ENCODE data around the gene PODXL2.
"Not testable (repeated sequence)": the region's sequence is repeated elsewhere in the genome, so short reads cannot be mapped to it uniquely, and the experiment has no call there.

Gene PODXL2

GRCh38 chr3:127605547-127605946, 23.4 kb upstream of the PODXL2 start:
- not testable (repeated sequence) for DNase-seq

DNA sequence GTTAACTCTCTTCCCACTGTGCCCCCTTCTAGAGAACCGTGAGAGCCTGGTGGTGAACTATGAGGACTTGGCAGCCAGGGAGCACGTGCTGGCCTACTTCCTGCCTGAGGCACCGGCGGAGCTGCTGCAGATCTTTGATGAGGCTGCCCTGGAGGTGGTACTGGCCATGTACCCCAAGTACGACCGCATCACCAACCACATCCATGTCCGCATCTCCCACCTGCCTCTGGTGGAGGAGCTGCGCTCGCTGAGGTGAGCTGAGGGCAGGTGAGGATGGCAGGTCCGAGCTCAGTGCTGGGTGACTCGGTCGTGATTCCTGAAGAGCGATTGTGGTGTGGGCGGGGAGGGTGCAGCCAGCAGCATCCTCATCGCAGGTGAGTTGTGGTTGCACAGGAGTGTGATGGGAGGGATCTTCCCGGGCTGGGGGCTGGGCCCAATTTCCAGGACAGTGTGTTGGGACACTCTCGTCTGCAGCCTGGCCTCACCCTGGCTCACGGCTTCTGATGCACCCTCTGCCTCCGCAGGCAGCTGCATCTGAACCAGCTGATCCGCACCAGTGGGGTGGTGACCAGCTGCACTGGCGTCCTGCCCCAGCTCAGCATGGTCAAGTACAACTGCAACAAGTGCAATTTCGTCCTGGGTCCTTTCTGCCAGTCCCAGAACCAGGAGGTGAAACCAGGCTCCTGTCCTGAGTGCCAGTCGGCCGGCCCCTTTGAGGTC, 22.7 kb upstream of the PODXL2 start:
- no peak for DNase-seq

DNA sequence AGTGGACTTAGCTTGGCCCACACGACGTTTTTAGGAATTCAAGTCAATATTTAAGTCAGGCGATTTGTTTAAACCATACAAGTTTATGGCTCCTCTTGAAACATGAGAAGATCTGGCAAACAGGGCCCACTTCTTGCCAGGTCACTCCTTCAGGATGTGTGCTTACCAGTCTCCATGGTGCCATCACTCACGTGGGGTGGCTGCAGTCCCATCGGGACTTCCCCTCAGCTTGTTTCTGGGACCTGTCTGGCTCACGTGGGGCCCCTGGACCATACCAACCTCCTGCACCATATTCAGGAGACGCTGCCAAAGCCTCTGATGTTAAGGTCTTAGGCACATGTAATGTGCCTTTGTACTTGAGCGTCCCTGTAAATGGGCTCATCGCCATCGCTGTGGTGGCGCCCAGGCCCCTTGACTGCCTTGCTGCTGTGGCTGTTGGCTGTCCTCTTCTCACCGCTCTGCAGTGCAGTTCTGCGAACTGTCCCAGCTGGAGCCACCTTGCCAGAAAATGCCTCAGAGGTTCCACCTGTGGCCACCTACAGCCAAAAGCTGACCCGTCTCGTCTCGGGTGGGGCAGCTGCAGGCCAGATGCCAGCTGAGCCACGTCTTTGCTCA, 21.9 kb upstream of the PODXL2 start:
- DNase-seq, result no peak

- no peak for DNase-seq
Measured at GRCh38 chr3:127607675-127608361, 21.2 kb upstream of the PODXL2 start.

- DNase-seq, result no peak
Measured at GRCh38 chr3:127608362-127608718, 20.6 kb upstream of the PODXL2 start.

GRCh38 chr3:127610105-127610504, 18.9 kb upstream of the PODXL2 start:
- DNase-seq, result no peak

DNA sequence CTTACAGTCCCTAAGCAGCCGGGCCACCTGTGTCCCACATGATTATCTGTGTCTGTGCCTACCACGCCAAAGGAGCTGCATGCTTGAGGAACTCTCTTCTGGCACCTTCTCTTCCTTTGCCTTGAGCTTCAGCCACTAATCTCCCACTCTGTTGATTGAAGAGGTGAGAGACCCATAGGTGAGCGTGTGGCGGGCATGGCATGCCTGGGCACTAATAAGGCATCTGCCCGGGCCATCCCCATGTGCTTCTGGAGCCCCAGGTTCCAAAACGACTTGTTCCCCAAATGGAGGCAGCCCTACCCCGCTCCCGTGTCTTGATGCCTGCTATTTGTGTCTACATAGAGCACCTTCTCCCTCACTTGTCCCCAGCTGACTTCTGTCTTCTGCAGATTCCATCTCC, 17.7 kb upstream of the PODXL2 start:
- DNase-seq, result no peak

DNA sequence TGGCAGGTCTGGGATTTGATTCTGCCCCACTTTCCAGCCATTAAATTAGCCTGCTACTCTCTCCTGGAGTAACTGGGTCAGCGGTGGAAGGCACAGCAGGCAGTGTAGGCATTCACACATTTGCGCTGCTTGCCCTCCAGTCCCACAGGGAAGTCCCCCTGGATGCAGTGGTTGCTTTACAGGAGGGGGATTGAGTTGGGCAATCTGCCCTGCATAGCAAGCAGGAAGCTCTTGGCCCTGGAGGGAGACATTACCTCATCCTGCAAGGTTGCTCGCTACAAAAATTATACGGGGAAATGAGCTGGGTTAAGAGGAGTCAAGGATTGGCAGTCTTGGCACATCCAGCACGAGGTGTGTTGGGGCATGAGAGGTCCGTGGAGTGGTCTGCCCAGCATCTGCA, 16.0 kb upstream of the PODXL2 start:
- no peak for DNase-seq

- no peak for DNase-seq
Measured at GRCh38 chr3:127613406-127613805, 15.6 kb upstream of the PODXL2 start.

GRCh38 chr3:127614928-127615589, 13.9 kb upstream of the PODXL2 start:
- DNase-seq, result no peak

DNA sequence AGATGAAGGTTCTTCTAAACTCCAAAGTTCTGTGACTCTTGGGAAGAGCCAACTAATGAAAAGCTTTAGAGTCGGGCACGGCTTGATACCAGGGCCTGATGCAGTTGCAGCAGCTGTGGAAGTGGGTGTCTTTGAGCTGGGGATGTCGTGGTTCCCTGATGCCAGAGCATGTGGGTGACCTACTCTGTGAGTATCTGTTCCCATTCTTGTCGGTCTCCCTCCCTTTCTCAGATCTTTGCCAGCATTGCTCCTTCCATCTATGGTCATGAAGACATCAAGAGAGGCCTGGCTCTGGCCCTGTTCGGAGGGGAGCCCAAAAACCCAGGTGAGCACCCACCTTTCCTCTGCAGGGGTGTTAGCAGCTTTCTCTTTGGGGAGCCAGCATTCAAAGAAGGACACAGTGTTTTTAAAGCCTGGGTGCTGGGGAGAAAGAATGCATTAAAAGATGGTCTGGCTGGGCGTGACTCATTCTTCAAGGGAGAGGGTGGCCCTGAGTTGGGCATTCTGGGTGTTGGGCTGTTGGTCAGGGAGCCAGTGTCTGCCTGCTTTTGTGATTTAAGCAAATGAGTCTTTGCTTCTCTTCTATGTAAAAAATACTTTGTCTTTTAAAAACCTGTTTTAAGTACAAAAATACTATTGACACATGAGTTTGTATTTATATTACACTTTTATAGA, 13.2 kb upstream of the PODXL2 start:
- DNase-seq, result no peak

DNA sequence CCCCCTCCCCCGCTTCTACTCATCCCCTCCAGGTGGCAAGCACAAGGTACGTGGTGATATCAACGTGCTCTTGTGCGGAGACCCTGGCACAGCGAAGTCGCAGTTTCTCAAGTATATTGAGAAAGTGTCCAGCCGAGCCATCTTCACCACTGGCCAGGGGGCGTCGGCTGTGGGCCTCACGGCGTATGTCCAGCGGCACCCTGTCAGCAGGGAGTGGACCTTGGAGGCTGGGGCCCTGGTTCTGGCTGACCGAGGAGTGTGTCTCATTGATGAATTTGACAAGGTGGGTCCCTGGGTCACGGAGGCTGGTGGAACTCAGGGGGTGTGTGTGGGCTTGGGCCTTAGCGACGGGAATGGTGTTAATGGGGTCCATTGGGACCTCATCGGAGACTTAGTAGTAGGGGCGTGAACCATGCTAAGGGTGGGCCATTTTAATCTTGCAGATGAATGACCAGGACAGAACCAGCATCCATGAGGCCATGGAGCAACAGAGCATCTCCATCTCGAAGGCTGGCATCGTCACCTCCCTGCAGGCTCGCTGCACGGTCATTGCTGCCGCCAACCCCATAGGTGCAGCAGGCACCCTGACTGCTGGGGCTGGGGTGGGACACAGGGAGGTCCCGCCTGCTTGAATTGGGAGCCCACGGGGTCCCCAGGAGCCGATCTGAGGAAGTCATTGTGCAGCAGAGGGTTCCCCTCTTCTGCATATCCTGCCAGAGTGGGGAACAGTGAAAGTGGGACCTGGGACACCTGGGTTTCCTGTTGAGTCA, 12.0 kb upstream of the PODXL2 start:
- DNase-seq, result no peak

- no peak for DNase-seq
Measured at GRCh38 chr3:127618891-127619290, 10.1 kb upstream of the PODXL2 start.

GRCh38 chr3:127620637-127621375, 8.2 kb upstream of the PODXL2 start:
- no peak for DNase-seq

GRCh38 chr3:127622031-127622430, 7.0 kb upstream of the PODXL2 start:
- DNase-seq, result no peak

DNA sequence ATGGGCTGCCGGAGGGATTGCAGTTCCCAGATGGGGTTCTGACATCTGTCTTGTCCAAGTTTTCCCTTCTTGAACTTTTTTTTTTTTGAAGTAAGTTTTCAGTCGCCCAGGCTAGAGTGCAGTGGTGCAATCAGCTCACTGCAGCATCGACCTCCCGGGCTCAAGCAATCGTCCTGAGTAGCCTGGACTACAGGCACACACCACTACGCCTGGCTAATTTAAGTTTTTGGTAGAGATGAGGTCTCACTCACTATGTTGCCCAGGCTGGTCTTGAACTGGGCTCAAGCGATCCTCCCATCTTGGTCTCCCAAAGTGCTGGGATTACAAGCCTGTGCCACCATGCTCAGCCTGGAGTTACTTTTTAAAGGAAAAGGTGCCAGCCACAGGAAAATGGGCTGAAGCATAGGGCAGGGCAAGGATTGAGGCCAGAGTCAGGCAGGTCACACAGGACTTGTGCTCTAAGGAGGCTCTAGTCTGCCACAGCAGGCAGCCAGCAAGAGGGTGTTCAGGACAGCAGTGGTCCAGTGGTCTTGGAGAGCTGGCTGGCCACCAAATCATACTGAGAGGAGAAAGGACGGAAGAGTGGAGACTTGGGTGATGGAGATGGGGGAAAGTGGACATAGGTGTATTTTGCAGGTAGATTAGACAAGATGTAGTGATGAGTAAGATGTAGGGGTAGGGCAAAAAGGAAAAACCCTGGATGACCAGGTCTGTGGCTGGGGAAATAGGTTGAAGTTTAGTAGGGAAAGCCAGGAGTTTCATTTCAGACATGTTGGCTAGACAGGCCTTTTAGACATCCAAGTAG, 6.0 kb upstream of the PODXL2 start:
- no peak for DNase-seq

DNA sequence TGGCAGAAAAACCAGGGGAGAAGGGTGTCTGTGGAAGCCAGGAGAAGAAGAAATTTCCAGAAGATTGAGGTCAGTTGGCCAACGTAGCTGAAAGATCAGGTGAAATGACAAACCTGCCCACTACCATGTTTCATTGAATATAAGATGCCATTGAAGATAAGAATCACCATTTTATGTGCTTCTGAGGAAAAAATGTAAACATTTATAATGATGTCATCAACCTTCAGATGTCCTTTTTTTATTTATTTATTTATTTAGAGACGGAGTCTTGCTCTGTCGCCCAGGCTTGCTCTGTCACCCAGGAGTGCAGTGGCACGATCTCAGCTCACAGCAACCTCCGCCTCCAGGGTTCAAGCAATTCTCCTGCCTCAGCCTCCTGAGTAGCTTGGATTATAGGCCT, 4.9 kb upstream of the PODXL2 start:
- DNase-seq, result no peak

GRCh38 chr3:127625821-127626220, 3.2 kb upstream of the PODXL2 start:
- no peak for DNase-seq

GRCh38 chr3:127628426-127628787, 578 bp upstream of the PODXL2 start:
- DNase-seq, result no peak

DNA sequence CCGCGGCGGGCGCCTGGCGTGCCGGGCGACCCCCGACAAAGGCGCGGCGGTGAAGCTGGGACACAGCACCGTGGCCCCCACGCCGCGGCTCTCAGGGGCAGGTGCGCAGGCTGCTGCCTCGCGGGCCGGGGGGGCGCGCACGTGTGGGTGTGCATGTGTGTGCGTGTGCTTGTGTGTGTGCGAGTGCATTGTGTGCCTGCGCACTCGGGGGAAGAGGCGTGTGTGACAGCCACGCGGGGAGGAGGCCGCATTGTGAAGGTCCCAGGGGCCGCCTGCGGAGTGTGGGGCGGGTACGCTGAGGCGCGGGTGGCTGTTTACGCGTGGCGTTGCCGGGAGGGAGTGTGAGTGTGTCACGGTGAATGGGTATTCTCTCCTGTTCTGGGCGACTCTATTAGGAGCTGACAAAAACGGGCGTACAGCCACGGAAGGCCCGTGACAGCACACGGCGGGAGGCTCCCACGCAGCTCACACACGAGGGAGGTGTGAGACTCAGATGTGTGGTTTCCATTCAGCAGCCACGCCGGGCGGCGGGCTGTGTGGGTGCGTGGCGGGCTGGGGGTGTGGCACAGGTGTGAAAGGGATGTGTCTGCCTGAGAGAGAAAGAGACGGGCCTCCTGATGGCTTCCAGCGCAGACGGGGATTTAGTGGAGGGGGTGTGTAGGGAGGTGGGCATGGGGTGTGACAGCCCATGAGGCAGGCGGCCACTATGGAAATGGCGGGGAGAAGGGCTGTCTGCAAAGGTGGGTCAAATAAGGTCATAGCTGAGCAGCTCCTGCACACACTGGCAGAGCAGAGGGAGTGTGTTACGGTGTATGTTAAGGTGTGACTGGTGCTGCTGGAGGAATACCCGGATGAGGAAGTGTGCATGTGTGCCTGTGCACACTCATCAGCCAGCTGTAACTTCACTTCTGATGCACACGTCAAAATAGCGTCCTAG, 750 bp downstream of the PODXL2 start:
- DNase-seq, result peak; percentile 51
